PC-9 (cell line): Measurements from ENCODE around the gene SPSB4.

Experiments used
- EZH2 ChIP-seq: fragments of 200-600 bp; sonication (generic); IDR thresholded peaks from 2 replicates; pipeline ENCODE4 v1.8.0; 2017; ENCODE audit warnings: antibody characterized with exemption, low read depth
- TF ChIP-seq, protein P1 (sequence below): fragments of 200-600 bp; sonication (generic); conservative IDR thresholded peaks from 2 replicates; pipeline ENCODE4 v1.6.1; 2017; ENCODE audit warnings: mixed run types, antibody characterized with exemption, mild to moderate bottlenecking, moderate library complexity

GRCh38 chr3:141095546-141095937, 44.4 kb downstream of the SPSB4 start:
- TF ChIP-seq EZH2: no peak
- TF ChIP-seq, protein P1, sequence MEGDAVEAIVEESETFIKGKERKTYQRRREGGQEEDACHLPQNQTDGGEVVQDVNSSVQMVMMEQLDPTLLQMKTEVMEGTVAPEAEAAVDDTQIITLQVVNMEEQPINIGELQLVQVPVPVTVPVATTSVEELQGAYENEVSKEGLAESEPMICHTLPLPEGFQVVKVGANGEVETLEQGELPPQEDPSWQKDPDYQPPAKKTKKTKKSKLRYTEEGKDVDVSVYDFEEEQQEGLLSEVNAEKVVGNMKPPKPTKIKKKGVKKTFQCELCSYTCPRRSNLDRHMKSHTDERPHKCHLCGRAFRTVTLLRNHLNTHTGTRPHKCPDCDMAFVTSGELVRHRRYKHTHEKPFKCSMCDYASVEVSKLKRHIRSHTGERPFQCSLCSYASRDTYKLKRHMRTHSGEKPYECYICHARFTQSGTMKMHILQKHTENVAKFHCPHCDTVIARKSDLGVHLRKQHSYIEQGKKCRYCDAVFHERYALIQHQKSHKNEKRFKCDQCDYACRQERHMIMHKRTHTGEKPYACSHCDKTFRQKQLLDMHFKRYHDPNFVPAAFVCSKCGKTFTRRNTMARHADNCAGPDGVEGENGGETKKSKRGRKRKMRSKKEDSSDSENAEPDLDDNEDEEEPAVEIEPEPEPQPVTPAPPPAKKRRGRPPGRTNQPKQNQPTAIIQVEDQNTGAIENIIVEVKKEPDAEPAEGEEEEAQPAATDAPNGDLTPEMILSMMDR: no peak
